ENCODE results near the gene GLUD1.
"Not testable (repeated sequence)": the region's sequence is repeated elsewhere in the genome, so short reads cannot be mapped to it uniquely, and the experiment has no call there.

Gene GLUD1

DNA sequence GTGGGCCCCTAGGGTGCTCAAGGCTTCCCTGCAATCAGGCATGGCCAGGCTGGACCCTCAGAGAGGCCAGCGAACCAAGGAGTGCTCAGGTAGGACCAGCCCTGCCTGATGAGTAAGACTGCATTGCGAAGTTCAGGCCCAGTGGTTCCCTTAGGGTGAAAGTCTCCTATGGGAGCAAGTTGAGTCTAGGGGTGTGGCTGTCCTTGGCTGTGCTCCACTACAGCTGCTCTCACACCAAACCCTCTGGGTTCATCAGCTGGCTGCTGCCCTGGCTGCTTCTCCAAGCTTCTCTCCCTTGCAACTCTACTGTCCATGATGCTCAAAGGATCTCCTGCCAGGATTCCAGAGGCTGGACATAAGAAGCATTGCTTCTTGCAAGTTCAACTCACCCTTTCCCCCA, 55.9 kb downstream of the GLUD1 start:
- TF ChIP-seq FOXP2 (optimal IDR thresholded peaks at IDR 0.05; ENCODE audit: borderline replicate concordance, extremely low read depth, extremely low read length, insufficient read depth) = no peak
- TF ChIP-seq, protein P1, sequence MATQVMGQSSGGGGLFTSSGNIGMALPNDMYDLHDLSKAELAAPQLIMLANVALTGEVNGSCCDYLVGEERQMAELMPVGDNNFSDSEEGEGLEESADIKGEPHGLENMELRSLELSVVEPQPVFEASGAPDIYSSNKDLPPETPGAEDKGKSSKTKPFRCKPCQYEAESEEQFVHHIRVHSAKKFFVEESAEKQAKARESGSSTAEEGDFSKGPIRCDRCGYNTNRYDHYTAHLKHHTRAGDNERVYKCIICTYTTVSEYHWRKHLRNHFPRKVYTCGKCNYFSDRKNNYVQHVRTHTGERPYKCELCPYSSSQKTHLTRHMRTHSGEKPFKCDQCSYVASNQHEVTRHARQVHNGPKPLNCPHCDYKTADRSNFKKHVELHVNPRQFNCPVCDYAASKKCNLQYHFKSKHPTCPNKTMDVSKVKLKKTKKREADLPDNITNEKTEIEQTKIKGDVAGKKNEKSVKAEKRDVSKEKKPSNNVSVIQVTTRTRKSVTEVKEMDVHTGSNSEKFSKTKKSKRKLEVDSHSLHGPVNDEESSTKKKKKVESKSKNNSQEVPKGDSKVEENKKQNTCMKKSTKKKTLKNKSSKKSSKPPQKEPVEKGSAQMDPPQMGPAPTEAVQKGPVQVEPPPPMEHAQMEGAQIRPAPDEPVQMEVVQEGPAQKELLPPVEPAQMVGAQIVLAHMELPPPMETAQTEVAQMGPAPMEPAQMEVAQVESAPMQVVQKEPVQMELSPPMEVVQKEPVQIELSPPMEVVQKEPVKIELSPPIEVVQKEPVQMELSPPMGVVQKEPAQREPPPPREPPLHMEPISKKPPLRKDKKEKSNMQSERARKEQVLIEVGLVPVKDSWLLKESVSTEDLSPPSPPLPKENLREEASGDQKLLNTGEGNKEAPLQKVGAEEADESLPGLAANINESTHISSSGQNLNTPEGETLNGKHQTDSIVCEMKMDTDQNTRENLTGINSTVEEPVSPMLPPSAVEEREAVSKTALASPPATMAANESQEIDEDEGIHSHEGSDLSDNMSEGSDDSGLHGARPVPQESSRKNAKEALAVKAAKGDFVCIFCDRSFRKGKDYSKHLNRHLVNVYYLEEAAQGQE (IDR thresholded peaks at IDR 0.05; ENCODE audit: insufficient read depth in 1 of 2, low read depth in 2 of 2, low read length in 2 of 2) = no peak
- TF ChIP-seq SIN3A (IDR thresholded peaks at IDR 0.05; ENCODE audit: borderline replicate concordance, insufficient read depth, low read length) = no peak
- TF ChIP-seq POLR2AphosphoS5 (IDR thresholded peaks at IDR 0.05; ENCODE audit: low read depth, low read length) = no peak
- no peak for TF ChIP-seq TAF1 (IDR thresholded peaks at IDR 0.05; ENCODE audit: borderline replicate concordance, insufficient read depth, low read length)

DNA sequence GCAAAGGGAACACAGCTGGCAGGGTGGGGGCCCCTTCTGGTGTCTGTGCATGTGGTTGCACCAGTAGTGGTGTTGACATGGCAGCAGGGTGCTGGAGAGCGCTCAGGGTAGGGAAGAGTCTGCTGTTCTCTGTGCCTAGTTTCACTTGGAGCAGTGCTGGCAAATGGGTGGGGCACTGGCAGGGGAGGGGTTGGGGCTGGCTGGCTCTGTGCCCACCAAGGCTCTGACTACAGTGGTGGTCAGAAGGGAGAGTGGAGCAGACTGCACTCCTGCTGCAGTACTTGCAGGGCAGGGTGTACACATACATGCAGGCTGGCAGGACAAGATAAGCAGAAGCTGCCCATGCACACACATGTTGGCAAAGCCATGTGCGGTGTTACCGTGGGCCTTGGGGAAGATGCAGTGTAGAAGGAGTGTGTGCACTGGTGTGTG, 56.3 kb downstream of the GLUD1 start:
- TF ChIP-seq FOXP2 (optimal IDR thresholded peaks at IDR 0.05; ENCODE audit: borderline replicate concordance, extremely low read depth, extremely low read length, insufficient read depth) (no peak), TAF1 (IDR thresholded peaks at IDR 0.05; ENCODE audit: borderline replicate concordance, insufficient read depth, low read length) (no peak), POLR2AphosphoS5 (IDR thresholded peaks at IDR 0.05; ENCODE audit: low read depth, low read length) (no peak), SIN3A (IDR thresholded peaks at IDR 0.05; ENCODE audit: borderline replicate concordance, insufficient read depth, low read length) (no peak)
- TF ChIP-seq, protein P1 (IDR thresholded peaks at IDR 0.05; ENCODE audit: insufficient read depth in 1 of 2, low read depth in 2 of 2, low read length in 2 of 2) = no peak

DNA sequence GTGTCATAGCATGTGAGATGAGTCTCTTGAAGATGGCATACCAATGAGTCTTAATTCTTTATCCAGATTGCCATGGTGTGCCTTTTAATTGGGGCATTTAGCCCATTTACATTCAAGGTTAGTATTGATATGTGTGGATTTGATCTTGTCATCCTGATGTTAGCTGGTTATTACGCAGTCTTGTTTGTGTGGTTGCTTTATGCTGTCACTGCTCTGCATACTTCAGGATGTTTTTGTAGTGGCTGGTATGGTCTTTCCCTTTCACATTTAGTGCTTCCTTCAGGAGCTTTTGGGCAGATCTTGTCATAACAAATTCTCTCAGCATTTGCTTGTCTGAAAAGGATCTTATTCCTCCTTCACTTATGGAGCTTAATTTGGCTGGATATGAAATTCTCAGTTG, 58.0 kb downstream of the GLUD1 start:
- no peak for TF ChIP-seq POLR2AphosphoS5 (IDR thresholded peaks at IDR 0.05; ENCODE audit: low read depth, low read length)

DNA sequence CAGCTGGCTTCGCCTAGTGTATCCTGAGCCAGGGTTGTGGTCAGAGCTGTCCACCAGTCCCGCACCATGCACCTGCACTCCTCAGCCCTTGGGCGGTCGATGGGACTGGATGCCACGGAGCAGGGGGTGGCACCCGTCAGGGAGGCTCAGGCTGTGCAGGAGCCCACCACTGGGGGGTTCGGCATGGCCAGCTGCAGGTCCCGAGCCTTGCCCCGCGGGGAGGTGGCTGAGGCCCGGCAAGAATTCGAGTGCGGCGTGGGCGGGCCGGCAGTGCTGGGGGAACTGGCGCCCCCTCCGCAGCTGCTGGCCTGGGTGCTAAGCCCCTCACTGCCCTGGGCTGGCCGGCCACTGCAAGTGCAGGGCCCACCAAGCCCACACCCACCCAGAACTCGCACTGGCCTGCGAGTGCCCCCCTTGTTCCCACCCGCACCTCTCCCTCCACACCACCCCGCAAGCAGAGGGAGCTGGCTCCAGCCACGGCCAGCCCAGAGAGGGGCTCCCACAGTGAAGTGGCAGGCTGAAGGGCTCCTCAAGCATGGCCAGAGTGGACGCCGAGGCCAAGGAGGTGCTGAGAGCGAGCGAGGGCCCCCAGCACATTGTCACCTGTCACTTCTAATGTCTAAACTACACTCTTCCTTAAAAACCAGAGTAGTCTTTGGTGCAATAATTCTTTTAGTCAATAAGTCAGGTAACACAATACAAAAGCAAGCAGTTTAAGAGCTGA, 63.6 kb downstream of the GLUD1 start:
- TF ChIP-seq FOXP2 (optimal IDR thresholded peaks at IDR 0.05; ENCODE audit: borderline replicate concordance, extremely low read depth, extremely low read length, insufficient read depth) = no peak
- TF ChIP-seq, protein P1 (IDR thresholded peaks at IDR 0.05; ENCODE audit: insufficient read depth in 1 of 2, low read depth in 2 of 2, low read length in 2 of 2) = no peak
- TF ChIP-seq TAF1 (IDR thresholded peaks at IDR 0.05; ENCODE audit: borderline replicate concordance, insufficient read depth, low read length) = no peak
- TF ChIP-seq POLR2AphosphoS5 (IDR thresholded peaks at IDR 0.05; ENCODE audit: low read depth, low read length) = no peak
- no peak for TF ChIP-seq SIN3A (IDR thresholded peaks at IDR 0.05; ENCODE audit: borderline replicate concordance, insufficient read depth, low read length)

DNA sequence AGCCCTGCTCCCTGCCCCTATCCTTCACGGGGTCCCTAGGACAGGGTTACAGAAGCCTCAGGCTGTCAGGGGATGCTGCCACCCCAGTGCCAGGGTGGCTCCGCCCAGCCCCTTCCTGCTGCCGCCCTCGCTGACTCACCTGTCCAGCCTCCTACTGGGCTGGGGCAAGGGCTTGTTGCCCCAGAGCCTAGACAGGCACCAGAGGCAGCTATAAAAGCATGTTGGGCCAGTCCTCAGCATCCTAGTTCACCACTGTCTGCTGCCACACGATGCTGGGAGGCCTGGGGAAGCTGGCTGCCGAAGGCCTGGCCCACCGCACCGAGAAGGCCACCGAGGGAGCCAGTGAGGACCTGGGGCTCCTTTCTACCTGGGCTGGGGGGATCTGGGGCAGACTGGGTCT, 74.6 kb downstream of the GLUD1 start, which contains the start of gene FAM25A:
Gene FAM25A (plus strand): TSS at position 239 of the 400 bp plus-strand sequence. CDS start 31 bp downstream, at position 270.
- not testable (repeated sequence) for TF ChIP-seq FOXP2 (optimal IDR thresholded peaks at IDR 0.05; ENCODE audit: borderline replicate concordance, extremely low read depth, extremely low read length, insufficient read depth); SIN3A (IDR thresholded peaks at IDR 0.05; ENCODE audit: borderline replicate concordance, insufficient read depth, low read length); POLR2AphosphoS5 (IDR thresholded peaks at IDR 0.05; ENCODE audit: low read depth, low read length)

DNA sequence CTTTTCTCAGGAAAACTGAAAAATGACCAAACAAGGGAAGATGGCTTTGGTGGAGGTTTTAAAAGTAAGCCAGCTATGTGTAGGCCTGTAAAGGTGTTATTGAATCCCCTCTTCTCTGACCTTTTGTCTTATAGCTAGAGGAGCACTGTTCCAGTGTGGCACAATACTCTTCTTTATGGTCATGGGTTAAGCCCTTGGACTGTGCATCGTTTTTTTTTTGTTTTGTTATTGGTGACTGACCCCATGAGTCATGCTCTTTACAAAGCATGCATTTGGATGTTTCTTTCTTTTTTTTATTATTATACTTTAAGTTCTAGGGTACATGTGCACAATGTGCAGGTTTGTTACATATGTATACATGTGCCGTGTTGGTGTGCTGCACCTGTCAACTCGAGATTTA, 94.2 kb downstream of the GLUD1 start:
- TF ChIP-seq, protein P1 (IDR thresholded peaks at IDR 0.05; ENCODE audit: insufficient read depth in 1 of 2, low read depth in 2 of 2, low read length in 2 of 2) = no peak
- TF ChIP-seq SIN3A (IDR thresholded peaks at IDR 0.05; ENCODE audit: borderline replicate concordance, insufficient read depth, low read length) (no peak), POLR2AphosphoS5 (IDR thresholded peaks at IDR 0.05; ENCODE audit: low read depth, low read length) (no peak), TAF1 (IDR thresholded peaks at IDR 0.05; ENCODE audit: borderline replicate concordance, insufficient read depth, low read length) (no peak), FOXP2 (optimal IDR thresholded peaks at IDR 0.05; ENCODE audit: borderline replicate concordance, extremely low read depth, extremely low read length, insufficient read depth) (no peak)
